Body of pancreas (tissue), 4 donors: ENCODE measurements around the gene ADAMTS6. TPM values are rescaled to one million over a fixed set of nuclear protein-coding genes. Genes with fewer than 3 reads are reported as not detected.

Experiments used
- ATAC-seq: fragments of 150-250 bp; one replicate; pipeline ENCODE4 v1.9.1; 2016
- DNase-seq, 4 donors: peaks; one replicate each; pipeline ENCODE4 v3.0.0-alpha.2; 2019
- H3K27ac ChIP-seq, 4 donors: fragments of 200-600 bp; sonication (generic); 1 replicate in 3 of 4; 2 replicates in 1 of 4; pipeline versions ENCODE4 v1.5.1 to v1.6.1; 2016 to 2019; ENCODE audit warnings: mild to moderate bottlenecking in 1 of 4, mixed read lengths in 1 of 4, moderate library complexity in 1 of 4
- H3K27me3 ChIP-seq, 2 donors: fragments of 200-600 bp; sonication (generic); one replicate each; pipeline ENCODE4 v1.6.0; 2016; ENCODE audit warnings: mild to moderate bottlenecking in 1 of 2
- H3K36me3 ChIP-seq, 2 donors: fragments of 200-600 bp; sonication (generic); replicated peaks in 1 of 2; 2 replicates each; pipeline ENCODE4 v1.5.1; 2016; ENCODE audit warnings: low read depth in 2 of 2; ENCODE audit not compliant: insufficient read depth in 1 of 2
- H3K4me1 ChIP-seq: fragments of 200-600 bp; sonication (generic); one replicate; pipeline ENCODE4 v1.6.0; 2016
- H3K4me3 ChIP-seq, 2 donors: fragments of 200-600 bp; sonication (generic); 1 replicate in 1 of 2; 2 replicates in 1 of 2; pipeline ENCODE4 v1.5.1; 2016 to 2019
- H3K9me3 ChIP-seq, 3 donors: fragments of 200-600 bp; sonication (generic); 1 replicate in 2 of 3; 2 replicates in 1 of 3; pipeline ENCODE4 v1.5.1; 2016
- POLR2A ChIP-seq, 3 donors: fragments of 450-650 bp; IDR thresholded peaks; one replicate each; pipeline ENCODE4 v1.6.1; 2016; ENCODE audit warnings: antibody characterized with exemption in 3 of 3, mild to moderate bottlenecking in 2 of 3
- whole genome bisulfite sequencing, 2 donors: methylation state at CpG; one replicate each; pipeline ENCODE4 v1.1.5; 2017; 5-methylcytosine and 5-hydroxymethylcytosine counted together
- intact Hi-C: fragments of 100-400 bp; cut with DNase I; formaldehyde crosslinking; loops from one replicate; pipeline ENCODE4 v1.15.1; 2023
- total RNA-seq, 2 donors: library from RNA; depleted of rRNA; stranded (reverse); fragments of >200 nt; gene quantifications; one replicate each; pipeline ENCODE4 v1.1.0, GENCODE V29; 2016
- TF ChIP-seq, protein P1 (sequence below), 7 experiments: fragments of 450-650 bp in 4 of 7; fragments of 200-600 bp in 3 of 7; sonication (generic) in 3 of 7; IDR thresholded peaks; one replicate each; pipeline ENCODE4 v1.5.1; 2016 to 2019; ENCODE audit warnings: antibody characterized with exemption in 7 of 7

ADAMTS6 gene
- total RNA-seq, 2 donors from 2014 or later, result 0.78 TPM; not detected in 1

DNA sequence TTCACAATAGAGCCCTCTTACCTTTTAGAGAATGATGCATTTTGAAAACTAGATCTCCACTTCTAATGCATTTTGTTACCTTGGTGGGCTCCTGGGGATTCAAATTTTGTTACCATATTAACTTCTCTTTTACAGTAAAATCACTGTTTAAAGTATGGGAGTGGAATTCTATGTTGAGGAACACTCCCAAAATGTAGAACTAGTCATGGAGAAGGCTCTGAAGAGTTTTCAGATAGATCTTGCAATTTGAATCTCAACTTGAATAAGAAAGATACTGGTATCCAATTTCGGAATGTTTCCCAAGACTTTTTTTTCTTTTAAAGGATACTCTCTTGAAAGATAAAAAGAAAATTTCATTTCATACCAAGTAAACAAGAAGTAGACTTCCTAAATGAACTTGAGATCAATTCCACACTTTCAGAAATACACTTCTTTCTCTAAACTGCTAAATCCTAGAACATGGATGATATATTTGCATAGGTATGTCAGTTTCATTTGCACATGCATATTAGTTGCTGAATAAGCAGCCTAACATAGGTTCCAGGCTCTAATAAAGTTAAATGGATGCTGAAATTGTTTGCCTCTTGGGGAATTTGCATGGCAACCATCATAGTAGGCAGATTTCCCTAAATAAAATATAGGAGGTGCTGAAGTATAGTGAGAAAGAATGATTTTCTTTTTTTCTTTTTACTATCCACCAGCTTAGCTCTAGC is 205.4 kb downstream of the ADAMTS6 start:
- no peaks in the 10 kb centered on the region for H3K27me3 ChIP-seq
- H3K4me1 ChIP-seq, result no peaks in the 10 kb centered on the region
- TF ChIP-seq, protein P1, sequence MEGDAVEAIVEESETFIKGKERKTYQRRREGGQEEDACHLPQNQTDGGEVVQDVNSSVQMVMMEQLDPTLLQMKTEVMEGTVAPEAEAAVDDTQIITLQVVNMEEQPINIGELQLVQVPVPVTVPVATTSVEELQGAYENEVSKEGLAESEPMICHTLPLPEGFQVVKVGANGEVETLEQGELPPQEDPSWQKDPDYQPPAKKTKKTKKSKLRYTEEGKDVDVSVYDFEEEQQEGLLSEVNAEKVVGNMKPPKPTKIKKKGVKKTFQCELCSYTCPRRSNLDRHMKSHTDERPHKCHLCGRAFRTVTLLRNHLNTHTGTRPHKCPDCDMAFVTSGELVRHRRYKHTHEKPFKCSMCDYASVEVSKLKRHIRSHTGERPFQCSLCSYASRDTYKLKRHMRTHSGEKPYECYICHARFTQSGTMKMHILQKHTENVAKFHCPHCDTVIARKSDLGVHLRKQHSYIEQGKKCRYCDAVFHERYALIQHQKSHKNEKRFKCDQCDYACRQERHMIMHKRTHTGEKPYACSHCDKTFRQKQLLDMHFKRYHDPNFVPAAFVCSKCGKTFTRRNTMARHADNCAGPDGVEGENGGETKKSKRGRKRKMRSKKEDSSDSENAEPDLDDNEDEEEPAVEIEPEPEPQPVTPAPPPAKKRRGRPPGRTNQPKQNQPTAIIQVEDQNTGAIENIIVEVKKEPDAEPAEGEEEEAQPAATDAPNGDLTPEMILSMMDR (IDR thresholded peaks at IDR 0.05), result no peak
- no peak for TF ChIP-seq POLR2A (IDR thresholded peaks at IDR 0.05)
- ATAC-seq (no peak), DNase-seq (no peak)
- H3K4me3 ChIP-seq, result no peak overlapping the region
- H3K27ac ChIP-seq, result no peak overlapping the region
- WGBS, 2 donors, result 42 to 46% methylated on average over 1 of the region's 1 CpG
- no peaks in the 10 kb centered on the region for H3K36me3 ChIP-seq
- peaks cover 0 to 3% (median 0%) of the 10 kb centered on the region in 3 donors for H3K9me3 ChIP-seq
- intact Hi-C loops, result no loop called here

DNA sequence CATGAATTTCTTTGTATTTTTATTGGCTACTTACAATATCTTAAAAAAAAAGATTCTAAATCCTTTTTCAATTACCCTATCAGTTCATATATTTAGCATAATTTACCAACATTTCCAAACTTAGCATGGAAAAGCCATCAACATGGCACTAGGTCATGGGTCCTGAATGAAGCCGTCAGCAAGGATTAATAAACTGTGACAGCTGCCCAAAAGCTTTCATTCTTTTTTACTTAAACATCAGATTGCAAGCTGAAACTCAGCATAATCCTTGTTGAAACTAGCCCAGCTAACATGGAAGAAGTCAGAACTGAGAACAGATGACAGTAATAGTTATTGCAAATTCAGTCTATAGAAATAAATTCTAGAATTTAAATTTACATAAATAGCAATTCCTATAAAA is 209.8 kb downstream of the ADAMTS6 start:
- TF ChIP-seq, protein P1 (IDR thresholded peaks at IDR 0.05), result no peak
- TF ChIP-seq POLR2A (IDR thresholded peaks at IDR 0.05), result no peak
- WGBS, 2 donors, result 79 to 86% methylated on average over 1 of the region's 1 CpG
- ATAC-seq (no peak), DNase-seq (no peak)
- H3K36me3 ChIP-seq, result no peaks in the 10 kb centered on the region
- H3K27me3 ChIP-seq, result no peaks in the 10 kb centered on the region
- no peaks in the 10 kb centered on the region for H3K4me1 ChIP-seq
- no peak overlapping the region for H3K27ac ChIP-seq
- intact Hi-C loops, result no loop called here
- no peak overlapping the region for H3K4me3 ChIP-seq
- H3K9me3 ChIP-seq, result peaks cover 0 to 3% (median 0%) of the 10 kb centered on the region in 3 donors

DNA sequence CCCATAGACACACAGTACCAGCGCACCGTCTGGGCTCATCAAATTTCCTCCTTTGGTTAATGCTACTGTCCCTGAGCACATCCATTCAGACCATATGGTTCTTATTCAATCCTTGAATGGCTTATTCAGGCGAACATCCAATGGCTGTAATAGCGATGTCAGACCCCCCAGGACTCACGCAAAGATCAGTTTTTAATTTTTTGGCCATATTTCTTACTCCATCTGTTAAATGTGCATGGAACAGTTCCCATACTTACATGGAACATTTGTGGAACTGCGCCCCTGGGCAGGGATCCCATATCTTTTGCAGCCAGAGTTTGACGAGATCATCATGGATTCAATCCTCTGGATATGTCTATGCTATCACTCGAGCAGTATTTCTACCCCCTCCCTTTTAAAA is 213.2 kb downstream of the ADAMTS6 start:
- Histone ChIP-seq H3K27me3 (no peaks in the 10 kb centered on the region), H3K9me3 (peaks cover 0 to 3% (median 0%) of the 10 kb centered on the region in 3 donors), H3K4me3 (no peak overlapping the region), H3K4me1 (no peaks in the 10 kb centered on the region), H3K27ac (no peak overlapping the region), H3K36me3 (no peaks in the 10 kb centered on the region)
- TF ChIP-seq, protein P1 (IDR thresholded peaks at IDR 0.05), result no peak
- no peak for TF ChIP-seq POLR2A (IDR thresholded peaks at IDR 0.05)
- DNase-seq, result no peak
- no peak for ATAC-seq
- 76% methylated on average over 8 of the region's 8 CpGs for WGBS, 2 donors
- intact Hi-C loops, result no loop called here

DNA sequence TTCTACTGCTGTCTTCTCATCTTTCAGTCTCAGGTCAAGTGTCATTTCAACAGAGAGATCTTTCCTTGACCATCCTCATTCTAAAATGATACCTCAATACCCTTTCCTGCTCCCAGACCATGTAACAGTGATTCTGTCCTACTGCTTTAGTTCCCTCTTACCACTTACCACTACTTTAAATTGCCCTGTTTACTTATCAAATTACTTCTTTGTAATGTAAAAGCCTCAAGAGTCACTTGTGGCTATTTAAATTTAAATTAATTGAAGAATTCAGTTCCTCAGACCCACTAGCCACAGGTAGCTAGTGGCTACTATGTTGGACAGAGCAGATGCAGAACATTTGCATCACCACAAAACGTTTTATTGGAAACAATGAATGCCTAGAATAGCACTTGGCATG is 217.3 kb downstream of the ADAMTS6 start:
- Histone ChIP-seq H3K9me3 (no peaks in the 10 kb centered on the region), H3K27ac (no peak overlapping the region), H3K27me3 (no peaks in the 10 kb centered on the region), H3K36me3 (no peaks in the 10 kb centered on the region), H3K4me3 (no peak overlapping the region), H3K4me1 (peaks cover 4% of the 10 kb centered on the region)
- 14 to 15% methylated on average over 1 of the region's 1 CpG for WGBS, 2 donors
- TF ChIP-seq, protein P1 (IDR thresholded peaks at IDR 0.05), result no peak
- no peak for TF ChIP-seq POLR2A (IDR thresholded peaks at IDR 0.05)
- no peak for ATAC-seq
- intact Hi-C loops, result no loop called here
- DNase-seq, result no peak

DNA sequence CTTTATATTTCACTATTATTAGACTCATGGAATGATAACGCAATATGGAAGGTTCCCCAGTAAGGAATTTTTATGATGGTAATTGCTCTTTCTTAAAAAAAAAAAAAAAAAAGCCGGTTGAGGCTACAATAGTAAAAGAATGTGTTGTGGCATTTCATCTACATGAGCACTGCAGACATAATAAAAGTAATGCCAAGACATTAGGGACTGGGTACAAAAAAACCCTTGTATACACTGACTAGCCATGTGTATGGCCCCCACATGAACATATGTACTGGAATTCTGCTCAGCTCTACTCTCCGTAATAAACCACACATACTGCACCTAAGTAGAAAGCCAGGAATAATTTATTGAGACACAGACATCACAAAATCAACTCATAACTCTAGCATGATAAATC is 218.4 kb downstream of the ADAMTS6 start:
- 75 to 76% methylated on average over 3 of the region's 3 CpGs for WGBS, 2 donors
- TF ChIP-seq POLR2A (IDR thresholded peaks at IDR 0.05), result no peak
- TF ChIP-seq, protein P1 (IDR thresholded peaks at IDR 0.05), result no peak
- no peaks in the 10 kb centered on the region for H3K27me3 ChIP-seq
- H3K27ac ChIP-seq, result no peak overlapping the region
- no peak overlapping the region for H3K4me3 ChIP-seq
- peaks cover 4% of the 10 kb centered on the region for H3K4me1 ChIP-seq
- no peaks in the 10 kb centered on the region for H3K9me3 ChIP-seq
- ATAC-seq, result no peak
- no peaks in the 10 kb centered on the region for H3K36me3 ChIP-seq
- DNase-seq, result no peak
- intact Hi-C loops, result no loop called here
